ENCODE data around the gene CMC1. TPM values are rescaled to one million over a fixed set of nuclear protein-coding genes. Genes with fewer than 3 reads are reported as not detected.

The CMC1 gene
- total RNA-seq, 1 donor = 5.8 TPM

DNA sequence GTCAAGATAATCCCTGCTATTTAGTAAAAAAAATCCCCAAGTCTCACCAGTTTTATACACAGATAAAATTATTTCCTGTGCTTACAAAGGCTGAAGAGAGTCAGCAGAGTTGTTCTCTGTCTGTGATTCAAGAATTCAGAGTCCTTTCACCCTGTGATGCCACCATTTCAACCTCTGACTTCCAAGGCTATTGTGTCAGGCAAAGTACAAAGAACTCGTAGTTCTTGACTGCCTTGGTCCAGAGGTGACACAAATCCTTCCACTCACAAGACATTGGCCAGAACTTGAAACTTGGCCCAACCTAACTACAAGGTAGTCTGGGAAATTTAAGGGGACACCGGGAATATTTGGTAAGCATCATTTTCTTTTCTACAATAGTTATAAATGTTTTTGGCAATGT, 34.9 kb upstream of the CMC1 start:
- Histone ChIP-seq H3K27ac (ENCODE audit: low read depth, low read length) (no peak overlapping the region), H3K9me3 (ENCODE audit: low read depth, low read length) (no peaks in the 10 kb centered on the region), H4K20me1 (ENCODE audit: insufficient read depth, low read length) (no peaks in the 10 kb centered on the region), H3K4me3 (ENCODE audit: insufficient read depth, low read length) (no peak overlapping the region), H3K79me2 (ENCODE audit: insufficient read depth, low read length) (no peaks in the 10 kb centered on the region), H3K4me1 (ENCODE audit: insufficient read depth, low read length) (no peaks in the 10 kb centered on the region), H3K27me3 (ENCODE audit: insufficient read depth, low read length) (no peaks in the 10 kb centered on the region), H2AFZ (ENCODE audit: low read length) (no peak overlapping the region), H3K36me3 (ENCODE audit: insufficient read depth, low read length) (no peaks in the 10 kb centered on the region), H3K4me2 (ENCODE audit: insufficient read depth, low read length) (no peak overlapping the region)
- DNase-seq (ENCODE audit: insufficient read length, low spot score, missing footprints) = no peak
- TF ChIP-seq, protein P1, sequence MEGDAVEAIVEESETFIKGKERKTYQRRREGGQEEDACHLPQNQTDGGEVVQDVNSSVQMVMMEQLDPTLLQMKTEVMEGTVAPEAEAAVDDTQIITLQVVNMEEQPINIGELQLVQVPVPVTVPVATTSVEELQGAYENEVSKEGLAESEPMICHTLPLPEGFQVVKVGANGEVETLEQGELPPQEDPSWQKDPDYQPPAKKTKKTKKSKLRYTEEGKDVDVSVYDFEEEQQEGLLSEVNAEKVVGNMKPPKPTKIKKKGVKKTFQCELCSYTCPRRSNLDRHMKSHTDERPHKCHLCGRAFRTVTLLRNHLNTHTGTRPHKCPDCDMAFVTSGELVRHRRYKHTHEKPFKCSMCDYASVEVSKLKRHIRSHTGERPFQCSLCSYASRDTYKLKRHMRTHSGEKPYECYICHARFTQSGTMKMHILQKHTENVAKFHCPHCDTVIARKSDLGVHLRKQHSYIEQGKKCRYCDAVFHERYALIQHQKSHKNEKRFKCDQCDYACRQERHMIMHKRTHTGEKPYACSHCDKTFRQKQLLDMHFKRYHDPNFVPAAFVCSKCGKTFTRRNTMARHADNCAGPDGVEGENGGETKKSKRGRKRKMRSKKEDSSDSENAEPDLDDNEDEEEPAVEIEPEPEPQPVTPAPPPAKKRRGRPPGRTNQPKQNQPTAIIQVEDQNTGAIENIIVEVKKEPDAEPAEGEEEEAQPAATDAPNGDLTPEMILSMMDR (IDR thresholded peaks at IDR 0.05; ENCODE audit: extremely low read depth, low read depth, low read length) = no peak

DNA sequence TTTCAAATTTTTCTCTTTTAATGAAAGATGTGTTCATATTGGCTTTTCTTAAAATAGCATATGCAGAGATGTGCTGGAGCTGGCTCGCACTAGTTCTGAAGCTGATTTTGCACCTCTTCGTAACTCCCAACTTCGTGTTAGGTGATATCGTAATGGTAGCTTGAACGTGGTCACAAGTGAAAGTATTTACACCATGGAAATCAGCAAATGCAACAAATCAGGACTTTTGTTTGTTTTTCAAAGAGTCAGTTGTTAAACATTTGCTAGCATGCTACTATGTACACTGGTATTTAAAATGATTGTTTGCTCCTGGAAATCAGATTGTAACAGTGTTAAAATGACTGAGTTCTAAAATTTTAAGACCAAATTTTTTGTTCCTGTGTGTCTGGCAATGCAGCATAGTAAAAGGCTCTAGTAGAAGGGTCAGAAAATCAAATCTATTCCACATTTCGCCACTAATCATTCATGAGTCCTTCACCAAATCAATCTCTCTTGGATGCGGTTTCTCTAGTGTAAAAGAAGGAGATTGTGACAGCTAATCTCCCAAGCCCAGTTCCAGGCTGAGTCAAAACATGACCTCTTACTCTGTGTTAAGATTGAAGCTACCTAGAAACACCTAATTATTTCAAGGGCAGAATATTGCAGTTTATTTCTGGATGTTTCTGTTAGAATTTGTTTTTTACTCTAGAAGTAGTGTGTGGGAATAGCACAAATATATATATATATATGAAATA, 34.3 kb upstream of the CMC1 start:
- Histone ChIP-seq H3K4me2 (ENCODE audit: insufficient read depth, low read length) (no peak overlapping the region), H3K36me3 (ENCODE audit: insufficient read depth, low read length) (no peaks in the 10 kb centered on the region), H3K4me3 (ENCODE audit: insufficient read depth, low read length) (no peak overlapping the region), H3K27me3 (ENCODE audit: insufficient read depth, low read length) (no peaks in the 10 kb centered on the region), H3K4me1 (ENCODE audit: insufficient read depth, low read length) (no peaks in the 10 kb centered on the region), H2AFZ (ENCODE audit: low read length) (no peak overlapping the region), H3K27ac (ENCODE audit: low read depth, low read length) (no peak overlapping the region), H3K79me2 (ENCODE audit: insufficient read depth, low read length) (no peaks in the 10 kb centered on the region), H3K9me3 (ENCODE audit: low read depth, low read length) (no peaks in the 10 kb centered on the region), H4K20me1 (ENCODE audit: insufficient read depth, low read length) (no peaks in the 10 kb centered on the region)
- TF ChIP-seq, protein P1 (IDR thresholded peaks at IDR 0.05; ENCODE audit: extremely low read depth, low read depth, low read length) = no peak
- no peak for DNase-seq (ENCODE audit: insufficient read length, low spot score, missing footprints)

DNA sequence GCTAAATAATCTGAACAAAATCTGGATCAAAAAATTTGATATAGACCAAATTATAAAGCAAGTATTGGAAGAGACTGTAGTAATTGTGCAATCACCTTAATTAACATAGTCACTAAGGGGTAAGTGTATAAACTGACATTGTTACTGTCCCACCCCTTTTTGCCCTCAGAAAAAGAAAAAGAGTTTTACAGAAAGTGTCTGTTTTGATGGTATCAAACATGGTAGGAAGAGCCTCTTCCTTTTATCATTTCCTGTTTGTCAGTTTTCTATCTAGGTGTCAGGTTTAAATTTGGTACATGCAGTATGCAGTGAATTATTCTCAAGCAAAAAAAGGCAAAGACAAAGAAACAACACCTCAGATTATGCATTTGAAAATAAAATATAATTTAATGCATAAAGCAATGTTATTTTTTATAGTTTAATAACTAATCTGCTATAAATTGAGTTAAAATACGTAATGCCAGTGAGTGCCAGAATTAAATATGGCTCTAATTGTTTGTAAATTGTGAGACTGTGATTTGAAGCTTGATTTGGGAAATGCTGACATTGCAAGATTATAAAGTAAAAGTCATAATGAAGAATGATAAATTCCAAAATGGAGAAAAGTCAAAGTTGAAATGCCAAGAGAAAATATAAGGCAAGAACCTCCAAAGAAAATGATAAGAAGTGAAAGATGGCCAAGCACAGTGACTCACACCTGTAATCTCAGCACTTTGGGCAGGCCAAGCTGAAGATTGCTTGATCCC, 30.3 kb upstream of the CMC1 start:
- Histone ChIP-seq H3K27me3 (ENCODE audit: insufficient read depth, low read length) (no peaks in the 10 kb centered on the region), H4K20me1 (ENCODE audit: insufficient read depth, low read length) (no peaks in the 10 kb centered on the region), H3K27ac (ENCODE audit: low read depth, low read length) (no peak overlapping the region), H2AFZ (ENCODE audit: low read length) (no peak overlapping the region), H3K4me2 (ENCODE audit: insufficient read depth, low read length) (no peak overlapping the region), H3K4me1 (ENCODE audit: insufficient read depth, low read length) (no peaks in the 10 kb centered on the region), H3K79me2 (ENCODE audit: insufficient read depth, low read length) (no peaks in the 10 kb centered on the region), H3K4me3 (ENCODE audit: insufficient read depth, low read length) (no peak overlapping the region), H3K9me3 (ENCODE audit: low read depth, low read length) (no peaks in the 10 kb centered on the region), H3K36me3 (ENCODE audit: insufficient read depth, low read length) (no peaks in the 10 kb centered on the region)
- DNase-seq (ENCODE audit: insufficient read length, low spot score, missing footprints) = no peak
- TF ChIP-seq, protein P1 (IDR thresholded peaks at IDR 0.05; ENCODE audit: extremely low read depth, low read depth, low read length) = no peak

DNA sequence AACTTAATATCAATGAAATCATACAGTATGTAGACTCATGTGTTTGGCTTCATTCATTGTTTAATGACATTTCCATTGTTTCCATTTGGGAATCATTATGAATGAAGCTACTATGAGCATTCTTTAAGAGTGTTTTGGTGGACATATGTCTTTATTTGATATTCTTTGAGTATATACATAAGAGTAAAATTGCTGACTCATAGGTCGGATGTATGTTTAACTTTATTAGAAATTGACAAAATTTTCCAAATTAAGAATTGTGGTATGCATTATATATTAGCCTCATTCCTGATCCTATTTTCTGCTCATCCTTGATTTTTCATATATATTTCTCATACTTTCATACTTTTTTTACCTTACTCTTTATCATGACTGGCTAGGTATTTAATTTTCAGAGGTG, 28.7 kb upstream of the CMC1 start:
- no peak for DNase-seq (ENCODE audit: insufficient read length, low spot score, missing footprints)
- Histone ChIP-seq H3K79me2 (ENCODE audit: insufficient read depth, low read length) (no peaks in the 10 kb centered on the region), H3K27me3 (ENCODE audit: insufficient read depth, low read length) (no peaks in the 10 kb centered on the region), H4K20me1 (ENCODE audit: insufficient read depth, low read length) (no peaks in the 10 kb centered on the region), H3K4me2 (ENCODE audit: insufficient read depth, low read length) (no peak overlapping the region), H3K4me3 (ENCODE audit: insufficient read depth, low read length) (no peak overlapping the region), H3K27ac (ENCODE audit: low read depth, low read length) (no peak overlapping the region), H3K9me3 (ENCODE audit: low read depth, low read length) (no peaks in the 10 kb centered on the region), H3K36me3 (ENCODE audit: insufficient read depth, low read length) (no peaks in the 10 kb centered on the region), H3K4me1 (ENCODE audit: insufficient read depth, low read length) (no peaks in the 10 kb centered on the region), H2AFZ (ENCODE audit: low read length) (no peak overlapping the region)
- TF ChIP-seq, protein P1 (IDR thresholded peaks at IDR 0.05; ENCODE audit: extremely low read depth, low read depth, low read length) = no peak
